ENCODE data around the gene PDXDC1. TPM values are rescaled to one million over a fixed set of nuclear protein-coding genes. Genes with fewer than 3 reads are reported as not detected.
"Not testable (repeated sequence)": the region's sequence is repeated elsewhere in the genome, so short reads cannot be mapped to it uniquely, and the experiment has no call there.

Gene PDXDC1
- total RNA-seq, 1 donor from 2014 or later: 107 TPM

DNA sequence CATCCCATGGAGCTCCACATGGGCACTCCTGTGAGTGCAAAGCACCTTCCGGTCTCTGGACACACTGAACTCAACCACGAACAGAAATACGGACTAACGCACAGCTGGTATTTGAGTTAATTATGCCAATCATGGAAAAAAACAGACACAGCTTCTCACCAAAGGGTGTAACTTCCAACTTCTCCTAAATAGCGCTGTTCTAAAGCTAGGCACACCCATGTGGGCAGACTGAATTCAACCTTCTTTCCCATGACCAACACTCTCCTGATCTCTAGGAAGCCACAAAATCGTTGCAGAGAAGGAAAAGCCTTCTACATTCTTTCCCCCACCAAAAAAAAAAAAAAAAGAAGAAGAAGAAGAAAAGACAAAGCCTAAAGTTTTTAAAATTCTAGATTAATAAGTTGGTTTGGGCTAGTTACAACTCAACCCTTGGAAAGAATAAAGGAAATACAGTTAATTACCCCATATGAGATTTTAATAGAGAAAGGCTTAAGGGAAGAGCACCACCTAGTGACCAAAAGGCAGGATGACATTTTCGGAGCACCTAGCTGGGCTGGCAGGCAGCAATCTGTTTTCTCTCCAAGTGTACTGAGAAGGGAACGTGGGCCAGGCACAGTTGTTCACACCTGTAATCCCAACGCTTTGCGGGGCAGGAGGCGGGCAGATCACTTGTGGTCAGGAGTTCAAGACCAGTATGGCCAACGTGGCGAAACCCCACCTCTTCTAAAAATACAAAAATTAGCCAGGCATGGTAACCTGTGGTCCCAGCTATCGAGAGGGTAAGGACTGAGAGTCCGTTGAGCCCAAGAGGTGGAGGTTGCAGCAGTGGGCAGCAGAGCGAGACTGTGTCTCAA lies 97.3 kb downstream of the PDXDC1 start:
- not testable (repeated sequence) for H3K4me1 Mint-ChIP-seq (ENCODE audit: unreplicated experiment); H3K27me3 Mint-ChIP-seq (ENCODE audit: unreplicated experiment); DNase-seq (ENCODE audit: extremely low spot score, unreplicated experiment); H3K4me3 Mint-ChIP-seq (ENCODE audit: unreplicated experiment); H3K27ac Mint-ChIP-seq (ENCODE audit: unreplicated experiment); H3K9me3 Mint-ChIP-seq (ENCODE audit: unreplicated experiment)
- peaks cover 41% of the 10 kb centered on the region for H3K36me3 Mint-ChIP-seq (ENCODE audit: unreplicated experiment)
- TF ChIP-seq, protein P1, sequence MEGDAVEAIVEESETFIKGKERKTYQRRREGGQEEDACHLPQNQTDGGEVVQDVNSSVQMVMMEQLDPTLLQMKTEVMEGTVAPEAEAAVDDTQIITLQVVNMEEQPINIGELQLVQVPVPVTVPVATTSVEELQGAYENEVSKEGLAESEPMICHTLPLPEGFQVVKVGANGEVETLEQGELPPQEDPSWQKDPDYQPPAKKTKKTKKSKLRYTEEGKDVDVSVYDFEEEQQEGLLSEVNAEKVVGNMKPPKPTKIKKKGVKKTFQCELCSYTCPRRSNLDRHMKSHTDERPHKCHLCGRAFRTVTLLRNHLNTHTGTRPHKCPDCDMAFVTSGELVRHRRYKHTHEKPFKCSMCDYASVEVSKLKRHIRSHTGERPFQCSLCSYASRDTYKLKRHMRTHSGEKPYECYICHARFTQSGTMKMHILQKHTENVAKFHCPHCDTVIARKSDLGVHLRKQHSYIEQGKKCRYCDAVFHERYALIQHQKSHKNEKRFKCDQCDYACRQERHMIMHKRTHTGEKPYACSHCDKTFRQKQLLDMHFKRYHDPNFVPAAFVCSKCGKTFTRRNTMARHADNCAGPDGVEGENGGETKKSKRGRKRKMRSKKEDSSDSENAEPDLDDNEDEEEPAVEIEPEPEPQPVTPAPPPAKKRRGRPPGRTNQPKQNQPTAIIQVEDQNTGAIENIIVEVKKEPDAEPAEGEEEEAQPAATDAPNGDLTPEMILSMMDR (IDR thresholded peaks at IDR 0.05): peak; percentile 51

GRCh38 chr16:15073101-15073500 lies 98.3 kb downstream of the PDXDC1 start:
- TF ChIP-seq, protein P1 (IDR thresholded peaks at IDR 0.05): no peak
- no peak overlapping the region for H3K27ac Mint-ChIP-seq (ENCODE audit: unreplicated experiment)
- DNase-seq (ENCODE audit: extremely low spot score, unreplicated experiment): no peak
- H3K4me3 Mint-ChIP-seq (ENCODE audit: unreplicated experiment): no peak overlapping the region
- no peaks in the 10 kb centered on the region for H3K4me1 Mint-ChIP-seq (ENCODE audit: unreplicated experiment)
- H3K9me3 Mint-ChIP-seq (ENCODE audit: unreplicated experiment): no peaks in the 10 kb centered on the region
- H3K36me3 Mint-ChIP-seq (ENCODE audit: unreplicated experiment): peaks cover 47% of the 10 kb centered on the region
- H3K27me3 Mint-ChIP-seq (ENCODE audit: unreplicated experiment): no peaks in the 10 kb centered on the region

DNA sequence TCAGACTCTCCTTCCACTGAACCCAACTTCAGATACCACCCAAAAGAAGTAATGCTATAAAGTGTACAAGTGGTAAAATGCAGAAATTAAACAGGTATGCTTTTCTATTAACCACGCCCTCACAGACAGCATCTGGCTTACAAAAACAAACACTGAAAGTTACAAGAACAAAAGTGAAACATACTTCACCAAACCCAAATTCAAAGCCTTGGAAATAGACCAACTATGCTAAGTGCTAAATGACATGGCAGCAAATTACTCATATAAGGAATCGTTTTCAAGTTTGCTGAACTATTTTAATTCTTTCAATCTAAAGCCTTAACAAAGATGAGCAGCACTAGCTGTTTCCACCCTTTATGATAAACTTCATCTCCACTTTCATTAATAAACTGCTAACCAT lies 101.3 kb downstream of the PDXDC1 start:
- not testable (repeated sequence) for H3K4me3 Mint-ChIP-seq (ENCODE audit: unreplicated experiment); H3K27me3 Mint-ChIP-seq (ENCODE audit: unreplicated experiment); DNase-seq (ENCODE audit: extremely low spot score, unreplicated experiment); H3K4me1 Mint-ChIP-seq (ENCODE audit: unreplicated experiment); H3K27ac Mint-ChIP-seq (ENCODE audit: unreplicated experiment); H3K9me3 Mint-ChIP-seq (ENCODE audit: unreplicated experiment)
- H3K36me3 Mint-ChIP-seq (ENCODE audit: unreplicated experiment): peaks cover 49% of the 10 kb centered on the region

- not testable (repeated sequence) for H3K27me3 Mint-ChIP-seq (ENCODE audit: unreplicated experiment); H3K27ac Mint-ChIP-seq (ENCODE audit: unreplicated experiment); DNase-seq (ENCODE audit: extremely low spot score, unreplicated experiment); H3K4me1 Mint-ChIP-seq (ENCODE audit: unreplicated experiment); H3K9me3 Mint-ChIP-seq (ENCODE audit: unreplicated experiment); H3K4me3 Mint-ChIP-seq (ENCODE audit: unreplicated experiment)
- H3K36me3 Mint-ChIP-seq (ENCODE audit: unreplicated experiment): peaks cover 46% of the 10 kb centered on the region
Observed at GRCh38 chr16:15080883-15081282, 106.1 kb downstream of the PDXDC1 start.

GRCh38 chr16:15082788-15083187 lies 108.0 kb downstream of the PDXDC1 start:
- not testable (repeated sequence) for H3K4me1 Mint-ChIP-seq (ENCODE audit: unreplicated experiment); H3K27me3 Mint-ChIP-seq (ENCODE audit: unreplicated experiment); H3K27ac Mint-ChIP-seq (ENCODE audit: unreplicated experiment); DNase-seq (ENCODE audit: extremely low spot score, unreplicated experiment); H3K9me3 Mint-ChIP-seq (ENCODE audit: unreplicated experiment); H3K4me3 Mint-ChIP-seq (ENCODE audit: unreplicated experiment)
- H3K36me3 Mint-ChIP-seq (ENCODE audit: unreplicated experiment): peaks cover 38% of the 10 kb centered on the region

DNA sequence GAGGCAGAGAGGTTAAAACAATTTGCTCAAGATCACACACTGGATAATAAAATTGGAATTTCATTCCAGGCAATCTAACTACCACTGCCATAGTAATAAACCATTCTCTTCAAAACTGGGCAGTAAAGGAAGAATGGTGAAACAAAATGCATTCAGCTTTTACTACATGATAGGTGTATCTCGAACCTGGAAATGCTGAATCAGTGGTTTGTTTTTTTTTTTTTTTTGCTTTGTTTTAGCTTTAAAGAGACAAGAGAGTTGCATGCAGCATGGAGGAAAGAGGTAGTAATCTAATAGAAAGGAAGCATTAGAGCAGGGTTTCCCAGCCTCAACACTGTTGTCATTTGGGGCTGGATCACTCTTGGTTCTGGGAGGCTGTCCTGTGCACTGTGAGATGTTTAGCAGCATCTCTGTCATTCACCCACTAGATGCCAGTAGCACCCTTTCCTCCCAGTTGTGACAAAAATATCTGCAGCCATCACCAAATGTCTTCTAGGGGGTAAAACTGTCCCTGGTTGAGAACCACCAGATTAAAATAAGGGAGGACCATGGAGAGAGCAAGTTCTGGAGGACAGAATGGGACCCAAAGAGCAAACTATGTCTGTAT lies 115.9 kb downstream of the PDXDC1 start:
- H3K36me3 Mint-ChIP-seq (ENCODE audit: unreplicated experiment): peaks cover 11% of the 10 kb centered on the region
- not testable (repeated sequence) for H3K9me3 Mint-ChIP-seq (ENCODE audit: unreplicated experiment)

DNA sequence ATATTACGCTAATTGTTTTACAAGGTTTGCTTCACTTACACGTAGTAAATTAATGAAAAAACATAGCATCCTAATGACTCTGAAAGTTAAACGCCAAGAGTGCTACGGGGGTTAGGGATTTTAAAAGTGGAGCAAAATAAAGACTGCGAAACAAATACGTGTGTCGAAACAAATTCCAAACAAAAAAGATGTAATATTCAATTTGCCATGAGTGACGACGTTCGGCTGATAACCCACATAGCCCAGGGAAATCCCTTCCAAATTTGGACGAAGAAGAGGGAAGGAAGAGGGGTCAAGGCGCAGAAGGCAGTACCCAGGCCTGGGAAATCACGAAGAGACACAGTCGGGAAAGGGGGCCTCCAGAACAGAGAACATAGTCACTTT lies 118.7 kb downstream of the PDXDC1 start:
- H3K4me3 Mint-ChIP-seq (ENCODE audit: unreplicated experiment): peak overlapping the region; percentile 97
- not testable (repeated sequence) for H3K36me3 Mint-ChIP-seq (ENCODE audit: unreplicated experiment); H3K27me3 Mint-ChIP-seq (ENCODE audit: unreplicated experiment); H3K9me3 Mint-ChIP-seq (ENCODE audit: unreplicated experiment); DNase-seq (ENCODE audit: extremely low spot score, unreplicated experiment)
- H3K4me1 Mint-ChIP-seq (ENCODE audit: unreplicated experiment): peaks cover 15% of the 10 kb centered on the region
- peak overlapping the region; percentile 99 for H3K27ac Mint-ChIP-seq (ENCODE audit: unreplicated experiment)

More for the DNA sequence above, 115.9 kb downstream of the PDXDC1 start:
- peaks cover 15% of the 10 kb centered on the region for H3K4me1 Mint-ChIP-seq (ENCODE audit: unreplicated experiment)
- H3K27me3 Mint-ChIP-seq (ENCODE audit: unreplicated experiment); H3K27ac Mint-ChIP-seq (ENCODE audit: unreplicated experiment); DNase-seq (ENCODE audit: extremely low spot score, unreplicated experiment); H3K4me3 Mint-ChIP-seq (ENCODE audit: unreplicated experiment): not testable (repeated sequence)
- TF ChIP-seq, protein P1 (IDR thresholded peaks at IDR 0.05): peak; percentile 19

DNA sequence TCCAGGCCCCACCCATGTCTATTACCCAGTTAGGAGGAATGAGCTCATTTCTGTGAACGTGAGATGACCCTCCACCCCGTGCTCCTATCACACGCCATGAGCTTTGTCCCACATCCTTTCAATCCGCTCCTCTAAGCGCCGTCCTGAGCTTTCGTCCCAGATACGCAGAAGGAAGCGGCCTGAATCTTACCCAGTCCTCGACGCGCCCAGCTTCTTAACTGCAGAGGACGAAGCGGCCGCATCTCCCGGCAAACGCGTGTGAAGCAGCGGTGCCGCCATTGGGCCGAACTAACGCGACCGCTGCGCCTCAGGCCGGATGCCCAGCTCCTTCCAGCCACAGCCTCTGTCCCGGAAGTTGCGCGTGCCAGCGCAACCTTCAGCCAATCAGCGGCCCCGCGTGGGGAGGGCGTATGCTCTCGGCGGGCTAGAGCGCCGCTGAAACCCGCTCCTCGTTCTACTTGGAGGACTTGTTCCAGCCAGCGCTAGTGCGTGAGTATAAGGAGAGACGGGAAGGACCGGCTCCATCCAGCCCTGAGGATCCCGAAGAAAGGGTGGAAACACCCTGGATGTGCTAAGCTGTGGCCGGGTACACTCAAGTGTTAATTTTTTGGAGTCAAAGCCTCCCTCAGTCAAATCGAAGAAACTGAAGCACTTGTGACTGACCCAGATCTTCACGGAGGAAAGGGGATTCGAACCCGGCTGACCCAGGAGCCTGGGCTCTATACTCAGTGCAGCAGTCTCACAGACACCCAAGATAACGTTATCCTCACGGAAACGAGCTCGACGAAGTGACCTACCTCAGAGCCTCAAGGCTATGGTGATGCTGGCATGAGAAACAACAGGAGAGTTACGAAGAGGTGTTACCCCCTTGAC lies 119.4 kb downstream of the PDXDC1 start, which contains the start of gene RRN3:
TSS of gene RRN3 (minus strand) at position 318 of the 873 bp plus-strand sequence. CDS start at position 279, 39 bp downstream.
- Mint-ChIP-seq H3K27ac (ENCODE audit: unreplicated experiment) (peak within 1 kb of the TSS; percentile 99), H3K4me1 (ENCODE audit: unreplicated experiment) (peaks cover 15% of the 10 kb centered on the region), H3K4me3 (ENCODE audit: unreplicated experiment) (peak within 1 kb of the TSS; percentile 97)
- H3K36me3 Mint-ChIP-seq (ENCODE audit: unreplicated experiment); H3K9me3 Mint-ChIP-seq (ENCODE audit: unreplicated experiment); H3K27me3 Mint-ChIP-seq (ENCODE audit: unreplicated experiment): not testable (repeated sequence)
- DNase-seq (ENCODE audit: extremely low spot score, unreplicated experiment): peak; percentile 97
